Measurements from ENCODE around the gene NDUFC1. TPM values are rescaled to one million over a fixed set of nuclear protein-coding genes. Genes with fewer than 3 reads are reported as not detected.

The NDUFC1 gene
- total and polyA plus RNA-seq, 12 donors, result 55.1 to 235 (median 109) TPM

DNA sequence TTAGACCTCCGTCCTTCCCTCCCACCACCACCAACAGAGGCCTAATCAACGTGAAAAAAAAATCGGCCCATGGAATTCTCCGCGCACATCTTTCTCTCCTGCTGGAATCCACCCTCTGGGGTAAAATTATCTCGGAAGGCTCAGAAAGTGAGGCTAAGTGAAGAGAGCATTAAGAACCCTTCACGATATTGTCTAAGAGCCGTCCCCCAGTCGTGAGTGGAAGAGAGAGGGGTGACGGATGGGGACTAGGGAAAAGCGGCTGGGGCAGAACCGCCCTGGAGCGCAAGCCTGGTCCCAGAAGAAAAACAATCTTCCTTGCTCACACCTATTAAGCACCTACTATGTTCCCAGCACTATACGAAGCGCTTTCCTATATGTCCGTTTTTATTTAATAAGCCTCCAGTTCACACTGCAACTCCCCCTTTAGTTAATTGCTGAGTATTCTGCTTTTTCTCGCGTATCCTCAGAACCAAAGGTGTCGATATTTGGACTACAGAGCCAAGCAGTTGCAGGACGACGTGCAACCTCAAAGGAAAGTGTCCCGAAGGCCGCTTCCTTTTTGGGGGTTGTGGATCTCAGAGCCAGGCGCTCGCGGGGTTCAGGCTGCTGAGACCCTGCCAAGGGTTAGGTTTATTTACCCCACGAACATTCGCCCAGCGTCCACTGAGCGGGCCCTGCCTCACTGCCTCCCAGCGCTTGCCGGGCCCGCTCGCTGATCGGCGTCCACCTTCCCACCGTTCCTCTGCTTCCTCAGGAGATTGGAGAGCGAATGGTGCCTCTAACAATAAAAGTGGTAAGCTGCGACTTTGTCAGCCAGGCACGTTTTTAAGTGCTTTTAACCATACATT is 23.1 kb downstream of the NDUFC1 start:
- WGBS, 4 donors, result 7 to 24% (median 10%) methylated on average over 24 to 40 of the region's 40 CpGs

DNA sequence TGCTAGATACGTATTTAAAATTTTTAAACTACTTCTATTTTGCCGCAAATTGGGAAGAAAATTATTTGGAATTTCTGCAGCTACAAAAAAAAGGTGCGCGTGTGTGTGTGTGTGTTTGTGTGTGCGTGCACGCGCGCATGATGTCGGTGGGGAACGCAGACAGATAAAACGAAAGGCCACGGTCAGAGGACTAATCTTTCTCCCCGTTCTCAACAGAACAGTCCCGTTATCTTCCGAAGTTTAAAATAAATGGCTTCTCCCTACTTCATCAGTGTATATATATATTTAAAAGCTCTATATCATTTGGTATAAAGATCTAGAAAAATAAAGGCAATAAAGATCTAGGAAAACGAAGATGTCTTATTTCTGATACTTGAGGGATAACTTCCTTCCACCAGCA is 23.8 kb downstream of the NDUFC1 start:
- H3K27ac ChIP-seq, result peak overlapping the region; percentile 43 to 85 (median 83)
- H3K36me3 ChIP-seq (replicated peaks in 1 of 2), result no peaks in the 10 kb centered on the region
- intact Hi-C loops (cut with DNase I), result no loop called here
- 24 to 48% (median 43%) methylated on average over 16 of the region's 16 CpGs for WGBS, 4 donors
- peaks cover 0 to 19% of the 10 kb centered on the region in 2 donors for H3K4me1 ChIP-seq (replicated peaks in 1 of 2)
- TF ChIP-seq, protein P1, sequence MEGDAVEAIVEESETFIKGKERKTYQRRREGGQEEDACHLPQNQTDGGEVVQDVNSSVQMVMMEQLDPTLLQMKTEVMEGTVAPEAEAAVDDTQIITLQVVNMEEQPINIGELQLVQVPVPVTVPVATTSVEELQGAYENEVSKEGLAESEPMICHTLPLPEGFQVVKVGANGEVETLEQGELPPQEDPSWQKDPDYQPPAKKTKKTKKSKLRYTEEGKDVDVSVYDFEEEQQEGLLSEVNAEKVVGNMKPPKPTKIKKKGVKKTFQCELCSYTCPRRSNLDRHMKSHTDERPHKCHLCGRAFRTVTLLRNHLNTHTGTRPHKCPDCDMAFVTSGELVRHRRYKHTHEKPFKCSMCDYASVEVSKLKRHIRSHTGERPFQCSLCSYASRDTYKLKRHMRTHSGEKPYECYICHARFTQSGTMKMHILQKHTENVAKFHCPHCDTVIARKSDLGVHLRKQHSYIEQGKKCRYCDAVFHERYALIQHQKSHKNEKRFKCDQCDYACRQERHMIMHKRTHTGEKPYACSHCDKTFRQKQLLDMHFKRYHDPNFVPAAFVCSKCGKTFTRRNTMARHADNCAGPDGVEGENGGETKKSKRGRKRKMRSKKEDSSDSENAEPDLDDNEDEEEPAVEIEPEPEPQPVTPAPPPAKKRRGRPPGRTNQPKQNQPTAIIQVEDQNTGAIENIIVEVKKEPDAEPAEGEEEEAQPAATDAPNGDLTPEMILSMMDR (IDR thresholded peaks at IDR 0.05), result no peak
- peak in 1 of 2 donors; percentile 45 for TF ChIP-seq POLR2A (IDR thresholded peaks at IDR 0.05)
- H3K4me3 ChIP-seq, result peak overlapping the region in 2 of 4 donors; percentile 47 to 70
- DNase-seq, result peak; percentile 55 to 68 (median 63)
- no peaks in the 10 kb centered on the region for H3K27me3 ChIP-seq
- H3K9me3 ChIP-seq (replicated peaks in 1 of 3), result no peaks in the 10 kb centered on the region

More for the DNA sequence above, 23.1 kb downstream of the NDUFC1 start:
- no peaks in the 10 kb centered on the region for H3K27me3 ChIP-seq
- no peaks in the 10 kb centered on the region for H3K9me3 ChIP-seq (replicated peaks in 1 of 3)
- TF ChIP-seq, protein P1 (IDR thresholded peaks at IDR 0.05), result no peak
- TF ChIP-seq POLR2A (IDR thresholded peaks at IDR 0.05), result peak in 1 of 2 donors; percentile 4
- H3K4me3 ChIP-seq, result peak overlapping the region in 2 of 4 donors; percentile 47 to 70
- H3K27ac ChIP-seq, result peak overlapping the region; percentile 43 to 85 (median 83)
- peaks cover 0 to 19% of the 10 kb centered on the region in 2 donors for H3K4me1 ChIP-seq (replicated peaks in 1 of 2)
- intact Hi-C loops (cut with DNase I), result no loop called here
- peak in 3 of 7 donors; percentile 32 to 36 (median 34) for DNase-seq
- no peaks in the 10 kb centered on the region for H3K36me3 ChIP-seq (replicated peaks in 1 of 2)

DNA sequence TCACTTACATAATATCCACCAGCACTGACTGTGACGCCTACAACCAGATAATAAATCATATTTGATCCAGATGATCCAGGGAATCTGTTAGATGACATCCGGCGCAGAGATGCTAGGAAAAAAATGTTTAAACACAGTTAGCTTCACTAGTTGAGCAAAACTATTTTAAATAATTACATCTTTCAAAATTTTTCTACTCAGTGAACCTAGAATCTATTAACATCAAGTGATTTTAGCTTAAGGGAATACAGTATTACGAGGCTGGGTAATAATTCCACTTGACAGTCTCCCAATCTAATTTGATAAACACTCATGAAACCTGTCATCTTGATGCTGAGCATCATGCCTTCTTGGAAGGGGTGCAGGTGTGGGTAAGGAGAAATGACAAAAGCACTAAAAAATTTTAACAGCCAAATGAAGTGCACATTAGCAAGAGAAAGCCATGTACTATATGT is 27.0 kb downstream of the NDUFC1 start:
- WGBS, 4 donors, result 58 to 72% (median 59%) methylated on average over 4 of the region's 4 CpGs
- TF ChIP-seq, protein P1 (IDR thresholded peaks at IDR 0.05), result no peak
- TF ChIP-seq POLR2A (IDR thresholded peaks at IDR 0.05), result no peak
- no peaks in the 10 kb centered on the region for H3K27me3 ChIP-seq
- H3K9me3 ChIP-seq (replicated peaks in 1 of 3), result no peaks in the 10 kb centered on the region
- H3K36me3 ChIP-seq (replicated peaks in 1 of 2), result no peaks in the 10 kb centered on the region
- no peak for DNase-seq
- no peak overlapping the region for H3K27ac ChIP-seq
- H3K4me1 ChIP-seq (replicated peaks in 1 of 2), result peaks cover 0 to 11% of the 10 kb centered on the region in 2 donors
- intact Hi-C loops (cut with DNase I), result no loop called here
- H3K4me3 ChIP-seq, result no peak overlapping the region

DNA sequence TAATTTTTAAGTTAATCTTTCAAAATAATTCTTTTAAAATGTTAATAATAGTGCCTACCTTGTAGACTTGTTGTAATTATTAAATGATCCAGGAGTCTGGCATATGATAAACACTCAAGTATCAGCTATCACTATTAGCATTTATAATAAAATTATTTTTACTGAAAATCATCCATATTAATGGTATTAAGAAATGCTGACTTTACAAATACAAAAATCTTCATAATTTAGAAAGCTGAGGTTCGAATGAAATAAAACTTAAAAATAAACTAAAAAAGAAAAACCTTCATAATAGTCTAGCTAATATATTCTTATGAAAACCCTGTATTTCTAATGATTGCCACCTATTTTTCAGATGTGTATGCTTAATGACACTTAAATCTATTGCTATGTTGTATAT is 27.5 kb downstream of the NDUFC1 start:
- Histone ChIP-seq H3K27ac (no peak overlapping the region), H3K36me3 (replicated peaks in 1 of 2) (no peaks in the 10 kb centered on the region), H3K27me3 (no peaks in the 10 kb centered on the region), H3K9me3 (replicated peaks in 1 of 3) (no peaks in the 10 kb centered on the region), H3K4me1 (replicated peaks in 1 of 2) (peaks cover 0 to 11% of the 10 kb centered on the region in 2 donors), H3K4me3 (no peak overlapping the region)
- no peak for TF ChIP-seq POLR2A (IDR thresholded peaks at IDR 0.05)
- TF ChIP-seq, protein P1 (IDR thresholded peaks at IDR 0.05), result no peak
- intact Hi-C loops (cut with DNase I), result no loop called here
- no peak for DNase-seq
- WGBS, 4 donors, result 82 to 90% (median 86%) methylated on average over 1 of the region's 1 CpG
